ENCODE data around the gene SLC12A8.

Gene SLC12A8

DNA sequence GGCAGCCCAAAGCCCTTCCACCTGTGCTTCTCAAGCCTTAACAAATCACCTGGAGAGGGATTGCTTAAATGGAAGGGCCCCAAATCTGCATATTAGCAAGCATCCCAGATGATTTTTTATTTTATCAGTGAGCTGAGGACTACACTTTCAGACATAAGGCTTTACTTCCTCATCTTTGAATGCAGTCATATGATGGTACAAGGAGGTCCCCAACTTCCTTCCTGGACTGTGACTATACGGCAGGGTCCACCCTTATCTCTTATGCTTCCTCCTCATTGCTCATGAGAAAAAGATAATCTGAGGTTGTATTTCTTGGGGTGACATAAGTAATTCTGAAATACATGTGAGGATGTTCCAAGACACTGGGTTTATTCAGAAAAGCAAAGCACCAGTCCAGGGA is 143.1 kb downstream of the SLC12A8 start:
- Histone ChIP-seq H3K27me3 (replicated peaks; ENCODE audit: insufficient read depth, low read length) (no peaks in the 10 kb centered on the region), H3K4me3 (ENCODE audit: low read length) (no peak overlapping the region), H3K9me2 (replicated peaks; ENCODE audit: insufficient read depth, low read length) (no peaks in the 10 kb centered on the region), H3K4me2 (ENCODE audit: low read depth, low read length) (no peak overlapping the region), H3K36me3 (replicated peaks; ENCODE audit: insufficient read depth, low read length) (no peaks in the 10 kb centered on the region), H3K9me3 (replicated peaks; ENCODE audit: insufficient read depth, low read length) (no peaks in the 10 kb centered on the region), H3K27ac (ENCODE audit: low read length) (no peak overlapping the region), H3K79me2 (ENCODE audit: low read length) (no peaks in the 10 kb centered on the region), H3F3A (ENCODE audit: insufficient read depth, low read length) (no peaks in the 10 kb centered on the region), H2AFZ (ENCODE audit: low read length) (no peak overlapping the region), H3K4me1 (ENCODE audit: low read length) (no peaks in the 10 kb centered on the region), H3K9ac (ENCODE audit: low read length) (no peak overlapping the region), H4K20me1 (ENCODE audit: insufficient read depth, low read length) (no peaks in the 10 kb centered on the region)
- no peak for DNase-seq
- TF ChIP-seq CTCF (IDR thresholded peaks at IDR 0.05; ENCODE audit: low read length): no peak
- TF ChIP-seq EZH2phosphoT487 (IDR thresholded peaks at IDR 0.05; ENCODE audit: low read length): no peak

GRCh38 chr3:125068265-125068664 is 144.3 kb downstream of the SLC12A8 start:
- no peak overlapping the region for H3K9ac ChIP-seq (ENCODE audit: low read length)
- H3K4me3 ChIP-seq (ENCODE audit: low read length): no peak overlapping the region
- H3K9me3 ChIP-seq (replicated peaks; ENCODE audit: insufficient read depth, low read length): no peaks in the 10 kb centered on the region
- TF ChIP-seq CTCF (IDR thresholded peaks at IDR 0.05; ENCODE audit: low read length) (no peak), EZH2phosphoT487 (IDR thresholded peaks at IDR 0.05; ENCODE audit: low read length) (no peak), EZH2 (optimal IDR thresholded peaks at IDR 0.05; ENCODE audit: low read depth, low read length) (no peak)
- no peak overlapping the region for H3K27ac ChIP-seq (ENCODE audit: low read length)
- no peak overlapping the region for H2AFZ ChIP-seq (ENCODE audit: low read length)
- no peaks in the 10 kb centered on the region for H3K4me1 ChIP-seq (ENCODE audit: low read length)
- H3K4me2 ChIP-seq (ENCODE audit: low read depth, low read length): no peak overlapping the region
- H3F3A ChIP-seq (ENCODE audit: insufficient read depth, low read length): no peaks in the 10 kb centered on the region
- no peaks in the 10 kb centered on the region for H3K79me2 ChIP-seq (ENCODE audit: low read length)
- DNase-seq: no peak
- H3K36me3 ChIP-seq (replicated peaks; ENCODE audit: insufficient read depth, low read length): no peaks in the 10 kb centered on the region
- H3K9me2 ChIP-seq (replicated peaks; ENCODE audit: insufficient read depth, low read length): no peaks in the 10 kb centered on the region
- H3K27me3 ChIP-seq (replicated peaks; ENCODE audit: insufficient read depth, low read length): no peaks in the 10 kb centered on the region
- H4K20me1 ChIP-seq (ENCODE audit: insufficient read depth, low read length): no peaks in the 10 kb centered on the region

GRCh38 chr3:125067225-125067624 is 145.3 kb downstream of the SLC12A8 start:
- Histone ChIP-seq H2AFZ (ENCODE audit: low read length) (no peak overlapping the region), H3K9ac (ENCODE audit: low read length) (no peak overlapping the region), H3K36me3 (replicated peaks; ENCODE audit: insufficient read depth, low read length) (no peaks in the 10 kb centered on the region), H4K20me1 (ENCODE audit: insufficient read depth, low read length) (no peaks in the 10 kb centered on the region), H3K9me2 (replicated peaks; ENCODE audit: insufficient read depth, low read length) (no peaks in the 10 kb centered on the region), H3K4me1 (ENCODE audit: low read length) (no peaks in the 10 kb centered on the region), H3F3A (ENCODE audit: insufficient read depth, low read length) (no peaks in the 10 kb centered on the region), H3K79me2 (ENCODE audit: low read length) (no peaks in the 10 kb centered on the region), H3K27ac (ENCODE audit: low read length) (no peak overlapping the region), H3K4me3 (ENCODE audit: low read length) (no peak overlapping the region), H3K27me3 (replicated peaks; ENCODE audit: insufficient read depth, low read length) (no peaks in the 10 kb centered on the region), H3K4me2 (ENCODE audit: low read depth, low read length) (no peak overlapping the region), H3K9me3 (replicated peaks; ENCODE audit: insufficient read depth, low read length) (no peaks in the 10 kb centered on the region)
- DNase-seq: no peak
- TF ChIP-seq EZH2phosphoT487 (IDR thresholded peaks at IDR 0.05; ENCODE audit: low read length): no peak
- no peak for TF ChIP-seq CTCF (IDR thresholded peaks at IDR 0.05; ENCODE audit: low read length)
- TF ChIP-seq EZH2 (optimal IDR thresholded peaks at IDR 0.05; ENCODE audit: low read depth, low read length): no peak
